HepG2 (cell line): ENCODE data around the gene AGGF1.

Source experiments
- BCLAF1 ChIP-seq: fragments of 450-650 bp; IDR thresholded peaks from 2 replicates; pipeline ENCODE4 v1.6.1; 2017; ENCODE audit warnings: mild to moderate bottlenecking
- RERE ChIP-seq: IDR thresholded peaks from 2 replicates; pipeline ENCODE4 v1.6.1; 2016; ENCODE audit warnings: low read depth, missing genetic modification reagents, missing compliant biosample characterization
- ZBTB49 ChIP-seq: sonication (generic); formaldehyde crosslinking; IDR thresholded peaks from 2 replicates; pipeline ENCODE4 v1.4.0; 2020; ENCODE audit warnings: missing genetic modification reagents, borderline replicate concordance

- TF ChIP-seq BCLAF1 (no peak), ZBTB49 (CRISPR knock-in tag) (no peak), RERE (no peak)
These were observed 74.6 kb downstream of the AGGF1 start for GRCh38 chr5:77104813-77105212.
